Small intestine (tissue), 7 donors: ENCODE results near the gene FGF14. TPM values are rescaled to one million over a fixed set of nuclear protein-coding genes. Genes with fewer than 3 reads are reported as not detected.

ENCODE experiments used
- DNase-seq, 2 donors: peaks; one replicate each; pipeline versions ENCODE4 v3.0.0 to v3.0.0-alpha.2; 2013
- FAIRE-seq: peaks from 2 replicates; lab custom pipeline; 2012; peaks lifted over from hg19 to GRCh38; lab: Jason Lieb, UNC
- H3K27ac ChIP-seq, 3 donors: one replicate each; pipeline ENCODE4 v1.5.1; 2013; ENCODE audit warnings: low read length in 2 of 3, mild to moderate bottlenecking in 2 of 3, control low read depth in 1 of 3, inconsistent platforms in 1 of 3, low read depth in 1 of 3, moderate library complexity in 1 of 3
- H3K27me3 ChIP-seq, 3 donors: one replicate each; pipeline ENCODE4 v1.6.1; 2013; ENCODE audit warnings: low read length in 3 of 3, inconsistent platforms in 1 of 3; ENCODE audit not compliant: control insufficient read depth in 3 of 3, insufficient read depth in 3 of 3
- H3K36me3 ChIP-seq, 3 donors: one replicate each; pipeline ENCODE4 v1.6.1; 2013; ENCODE audit warnings: low read length in 3 of 3, inconsistent platforms in 1 of 3, low read depth in 1 of 3, mild to moderate bottlenecking in 1 of 3, moderate library complexity in 1 of 3; ENCODE audit not compliant: control insufficient read depth in 3 of 3, insufficient read depth in 2 of 3
- H3K4me1 ChIP-seq, 3 donors: one replicate each; pipeline ENCODE4 v1.6.1; 2013; ENCODE audit warnings: low read length in 2 of 3, inconsistent platforms in 1 of 3, low read depth in 1 of 3, mild to moderate bottlenecking in 1 of 3, moderate library complexity in 1 of 3; ENCODE audit not compliant: control insufficient read depth in 3 of 3, insufficient read depth in 2 of 3
- H3K4me3 ChIP-seq, 3 donors: one replicate each; pipeline ENCODE4 v1.5.1; 2013; ENCODE audit warnings: low read length in 3 of 3, control low read depth in 1 of 3, inconsistent platforms in 1 of 3, low read depth in 1 of 3, mild to moderate bottlenecking in 1 of 3, moderate library complexity in 1 of 3
- H3K9me3 ChIP-seq, 2 donors: one replicate each; pipeline ENCODE4 v1.6.1; 2013; ENCODE audit warnings: low read depth in 1 of 2, low read length in 1 of 2; ENCODE audit not compliant: control insufficient read depth in 2 of 2, insufficient read depth in 1 of 2
- WGBS, 3 donors: extraction: QIAGEN DNeasy Blood & Tissue Kit; methylation state at CpG; one replicate each; pipeline ENCODE4 v1.1.7; 2013; 5-methylcytosine and 5-hydroxymethylcytosine counted together
- polyA plus RNA-seq, 4 donors: library from polyadenylated mRNA; stranded (reverse) in 3 of 4; unstranded in 1 of 4; fragments of 200-250 nt in 3 of 4; fragments of 120-200 nt in 1 of 4; gene quantifications; one replicate each; pipeline versions ENCODE4 v1.2.1 to v1.2.3, GENCODE V29; 2013
- donor health status: healthy with polysubstance abuse.
- donor health status: control.
- donor health status: control.
- donor health status: Bipolar disorder and iron deficiency.
- donor health status: healthy.

FGF14 gene
- polyA plus RNA-seq, 4 donors, result under 0.01 to 0.74 (median 0.31) TPM; not detected in 1

DNA sequence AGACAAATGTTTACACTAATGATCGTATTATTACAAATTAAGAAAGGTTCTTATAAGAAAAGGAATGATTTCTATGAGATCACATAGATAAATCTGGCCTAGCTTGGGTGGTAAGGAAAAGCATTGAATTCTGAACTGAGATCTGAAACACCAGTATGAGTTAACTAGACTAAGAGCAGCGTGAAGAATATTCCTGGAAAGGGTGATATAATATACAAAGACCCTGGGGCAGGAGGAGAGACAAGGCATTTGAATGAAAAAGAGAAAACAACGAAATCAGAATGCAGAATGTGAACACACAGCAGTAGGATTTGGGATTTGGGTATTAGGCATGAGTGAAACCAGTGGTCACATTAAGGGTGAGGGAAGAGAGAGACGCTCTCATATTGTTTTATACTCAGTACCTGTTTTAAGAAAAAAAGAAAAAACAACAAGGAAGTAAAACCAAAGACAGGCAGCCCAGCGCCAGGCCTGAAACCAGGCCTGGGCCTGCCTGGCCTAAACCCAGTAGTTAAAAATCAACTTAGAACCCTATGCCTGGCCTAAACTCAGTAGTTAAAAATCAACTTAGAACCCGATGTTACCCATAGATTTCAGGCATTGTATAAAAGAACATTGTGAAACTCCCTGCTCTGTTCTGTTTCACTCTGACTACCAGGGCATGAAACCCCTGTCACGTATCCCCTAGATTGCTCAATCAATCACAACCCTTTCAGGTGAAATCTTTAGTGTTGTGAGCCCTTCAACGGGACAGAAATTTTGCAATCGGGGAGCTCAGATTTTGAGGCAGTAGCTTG lies 662.3 kb downstream of the FGF14 start:
- H3K4me1 ChIP-seq, result no peaks in the 10 kb centered on the region
- H3K9me3 ChIP-seq, result no peaks in the 10 kb centered on the region
- no peak overlapping the region for H3K4me3 ChIP-seq
- FAIRE-seq, result no peak
- no peaks in the 10 kb centered on the region for H3K27me3 ChIP-seq
- 56 to 69% (median 62%) methylated on average over 9 of the region's 9 CpGs for WGBS, 3 donors
- H3K27ac ChIP-seq, result no peak overlapping the region
- DNase-seq, result no peak
- no peaks in the 10 kb centered on the region for H3K36me3 ChIP-seq

DNA sequence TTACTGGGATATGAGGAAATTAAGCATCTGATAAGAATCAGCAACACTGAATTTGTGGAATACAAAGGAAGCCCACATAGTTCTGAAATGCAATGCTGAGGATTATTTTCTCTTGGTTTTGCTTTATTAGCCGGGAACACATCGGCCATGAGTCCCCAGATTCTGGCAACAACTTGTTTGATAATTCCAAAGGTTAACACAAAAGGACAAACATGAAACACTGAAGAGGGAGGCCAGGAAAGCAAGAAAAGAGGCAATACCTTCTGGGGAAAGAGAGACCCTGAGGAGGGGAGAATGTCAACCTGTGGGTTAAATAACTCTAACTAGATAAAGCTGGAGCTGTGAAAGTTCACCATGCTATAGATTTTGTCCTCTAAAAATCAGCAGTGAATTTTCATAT lies 663.5 kb downstream of the FGF14 start:
- WGBS, 3 donors, result 35 to 72% (median 55%) methylated on average over 2 of the region's 2 CpGs
- H3K4me3 ChIP-seq, result no peak overlapping the region
- DNase-seq, result no peak
- H3K27ac ChIP-seq, result no peak overlapping the region
- H3K27me3 ChIP-seq, result no peaks in the 10 kb centered on the region
- FAIRE-seq, result no peak
- no peaks in the 10 kb centered on the region for H3K9me3 ChIP-seq
- no peaks in the 10 kb centered on the region for H3K4me1 ChIP-seq
- H3K36me3 ChIP-seq, result no peaks in the 10 kb centered on the region

DNA sequence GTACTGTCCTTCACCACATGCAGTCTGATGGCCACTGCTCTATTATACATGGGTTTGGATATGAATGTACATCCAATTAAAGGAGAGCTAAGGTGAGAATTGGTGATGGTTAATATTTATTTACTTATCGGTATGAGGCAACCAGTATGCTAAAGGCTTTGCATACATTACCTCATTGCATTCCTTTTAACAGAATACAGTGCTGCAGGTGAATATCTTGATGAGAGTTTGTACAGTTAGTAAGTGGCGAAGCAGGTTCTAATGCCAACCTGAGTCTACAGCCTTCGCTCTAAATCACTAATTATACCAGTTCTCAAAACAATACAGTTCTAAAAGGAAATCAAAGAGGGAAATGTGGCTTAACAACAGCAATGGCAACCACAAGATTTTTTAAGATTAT lies 665.3 kb downstream of the FGF14 start:
- no peak overlapping the region for H3K27ac ChIP-seq
- no peaks in the 10 kb centered on the region for H3K36me3 ChIP-seq
- FAIRE-seq (no peak), DNase-seq (no peak)
- WGBS, 3 donors, result 57 to 62% (median 57%) methylated on average over 3 of the region's 3 CpGs
- H3K9me3 ChIP-seq, result no peaks in the 10 kb centered on the region
- no peaks in the 10 kb centered on the region for H3K27me3 ChIP-seq
- no peaks in the 10 kb centered on the region for H3K4me1 ChIP-seq
- H3K4me3 ChIP-seq, result no peak overlapping the region

DNA sequence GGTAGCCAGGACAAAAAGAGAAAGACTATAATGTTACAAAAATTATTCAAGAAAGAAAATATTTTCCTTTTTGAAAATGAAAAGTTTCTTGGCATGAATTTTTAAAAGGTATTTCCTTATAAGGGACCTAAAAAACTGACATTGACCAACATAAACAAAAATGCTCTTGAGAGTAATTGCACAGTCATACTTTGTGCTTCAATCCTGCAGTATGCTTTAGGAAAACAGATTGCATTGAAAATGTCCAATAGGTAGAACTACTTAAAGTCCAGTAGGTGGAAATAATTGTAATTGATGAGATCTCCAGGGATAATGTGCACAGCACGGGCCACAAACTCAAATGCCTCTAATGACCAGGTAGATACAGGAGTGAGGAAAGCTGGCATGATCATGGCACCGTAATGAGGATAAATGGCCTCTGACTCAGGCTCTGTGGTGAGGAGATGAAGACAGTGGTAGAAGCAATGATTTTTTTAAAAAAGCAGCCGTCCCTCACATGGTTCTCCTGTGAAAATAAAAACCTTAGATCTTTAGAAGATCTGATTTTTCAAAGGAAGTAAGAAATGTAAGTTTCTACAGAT lies 671.3 kb downstream of the FGF14 start:
- 78 to 81% (median 80%) methylated on average over 3 of the region's 3 CpGs for WGBS, 3 donors
- no peak for FAIRE-seq

DNA sequence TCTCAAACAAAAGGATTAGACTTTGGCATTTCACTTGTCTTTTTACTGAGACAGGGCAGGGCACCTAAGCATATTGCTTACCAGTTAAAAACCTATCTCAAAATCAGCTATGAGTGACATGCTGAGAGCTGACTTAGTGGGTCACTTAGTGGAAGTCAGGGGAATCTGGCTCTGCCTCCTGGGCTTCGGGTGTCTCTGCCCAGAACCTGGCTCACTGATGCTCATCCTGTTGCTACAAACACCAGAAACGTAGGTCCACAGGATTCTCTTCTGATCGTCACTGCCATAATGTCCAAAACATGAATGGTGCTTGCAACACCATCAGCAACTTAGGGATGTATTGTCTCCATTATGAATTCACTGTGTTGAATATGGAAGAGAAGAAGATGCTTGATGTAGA lies 673.2 kb downstream of the FGF14 start:
- 68 to 77% (median 71%) methylated on average over 3 of the region's 3 CpGs for WGBS, 3 donors
- H3K9me3 ChIP-seq, result no peaks in the 10 kb centered on the region
- no peak overlapping the region for H3K4me3 ChIP-seq
- no peaks in the 10 kb centered on the region for H3K36me3 ChIP-seq
- DNase-seq, result no peak
- no peak for FAIRE-seq
- no peak overlapping the region for H3K27ac ChIP-seq
- no peaks in the 10 kb centered on the region for H3K27me3 ChIP-seq
- no peaks in the 10 kb centered on the region for H3K4me1 ChIP-seq

More for the DNA sequence above, 671.3 kb downstream of the FGF14 start:
- H3K27ac ChIP-seq, result no peak overlapping the region
- no peaks in the 10 kb centered on the region for H3K36me3 ChIP-seq
- H3K4me3 ChIP-seq, result no peak overlapping the region
- no peaks in the 10 kb centered on the region for H3K9me3 ChIP-seq
- DNase-seq, result no peak
- H3K4me1 ChIP-seq, result no peaks in the 10 kb centered on the region
- no peaks in the 10 kb centered on the region for H3K27me3 ChIP-seq

DNA sequence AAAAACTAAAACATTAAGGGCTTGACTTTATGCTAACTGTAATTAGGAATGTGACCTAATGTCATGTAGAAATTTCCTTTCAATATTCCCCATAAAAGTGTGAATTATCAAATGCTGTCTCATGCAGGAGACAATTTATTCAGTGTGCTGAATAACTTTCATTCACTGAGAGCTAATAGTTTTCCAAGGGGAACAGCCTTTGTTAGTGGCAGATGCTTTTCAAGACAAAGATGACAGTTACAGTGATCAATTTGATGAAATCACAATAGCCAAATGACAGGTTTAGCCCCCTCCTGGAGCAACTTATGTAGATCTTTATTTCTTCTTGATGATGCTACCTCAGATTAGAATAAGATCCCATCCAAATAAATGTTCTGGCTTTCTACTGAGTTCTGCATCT lies 673.8 kb downstream of the FGF14 start:
- Histone ChIP-seq H3K27ac (no peak overlapping the region), H3K27me3 (no peaks in the 10 kb centered on the region), H3K9me3 (no peaks in the 10 kb centered on the region), H3K4me3 (no peak overlapping the region), H3K36me3 (no peaks in the 10 kb centered on the region), H3K4me1 (no peaks in the 10 kb centered on the region)
- no peak for FAIRE-seq
- no peak for DNase-seq

DNA sequence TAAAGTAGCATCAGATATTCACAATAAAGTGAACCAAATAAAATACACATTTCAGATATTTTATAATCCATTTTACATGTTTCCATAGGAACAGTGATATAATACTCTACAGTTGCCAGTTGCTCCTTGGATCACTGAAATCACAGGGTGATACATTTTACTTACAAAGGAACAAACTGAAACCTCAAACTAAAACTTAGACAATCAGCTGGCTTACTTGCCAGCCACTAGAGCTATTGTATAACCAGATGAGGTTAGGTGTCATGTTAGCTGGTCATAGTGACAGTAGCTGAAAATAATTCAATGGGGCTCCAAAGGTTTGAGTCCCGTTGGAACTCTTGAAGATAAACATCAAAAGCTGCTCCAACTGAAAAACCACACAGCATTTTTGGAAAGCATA lies 674.7 kb downstream of the FGF14 start:
- Histone ChIP-seq H3K27ac (no peak overlapping the region), H3K4me1 (no peaks in the 10 kb centered on the region), H3K27me3 (no peaks in the 10 kb centered on the region), H3K9me3 (no peaks in the 10 kb centered on the region), H3K4me3 (no peak overlapping the region), H3K36me3 (no peaks in the 10 kb centered on the region)
- DNase-seq, result no peak
- FAIRE-seq, result no peak
- 35 to 38% (median 36%) methylated on average over 1 of the region's 1 CpG for WGBS, 3 donors

DNA sequence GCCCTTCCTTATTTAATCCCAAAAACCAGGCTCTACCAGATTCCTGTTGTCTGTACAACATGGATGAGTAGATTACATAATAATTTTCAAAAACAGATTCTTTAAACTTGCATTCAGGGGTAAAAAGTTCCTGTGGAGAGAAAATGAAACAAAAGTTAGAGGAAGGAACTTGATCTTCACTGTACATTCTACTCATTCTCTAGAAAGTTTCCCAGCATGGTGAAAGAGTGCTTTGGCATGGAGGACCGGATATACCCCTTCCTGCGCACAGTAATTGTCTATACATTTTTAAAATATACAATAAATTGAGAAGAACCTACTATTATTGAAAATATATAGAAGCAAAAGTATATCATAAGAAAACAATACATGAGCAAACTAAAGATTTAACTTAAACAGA lies 675.2 kb downstream of the FGF14 start:
- no peak overlapping the region for H3K4me3 ChIP-seq
- no peak overlapping the region for H3K27ac ChIP-seq
- H3K27me3 ChIP-seq, result no peaks in the 10 kb centered on the region
- FAIRE-seq, result no peak
- WGBS, 3 donors, result 84 to 86% (median 85%) methylated on average over 2 of the region's 2 CpGs
- no peak for DNase-seq
- H3K4me1 ChIP-seq, result no peaks in the 10 kb centered on the region
- H3K9me3 ChIP-seq, result no peaks in the 10 kb centered on the region
- no peaks in the 10 kb centered on the region for H3K36me3 ChIP-seq
